HEK293 (cell line): Measurements from ENCODE around the gene AIPL1.
A peak's percentile ranks its signal among the peaks of the same experiment; 100 is the strongest.

ENCODE experiments used
- CTCF ChIA-PET: fragments of 350-600 bp; formaldehyde crosslinking; extraction: SDS; loops from one replicate; lab custom pipeline; 2021; ENCODE audit warnings: antibody characterized with exemption; lab: Yijun Ruan, JAX
- POLR2A ChIA-PET: fragments of 300-600 bp; formaldehyde crosslinking; extraction: SDS; loops from one replicate; lab custom pipeline; 2020; ENCODE audit warnings: antibody characterized with exemption, inconsistent platforms; lab: Yijun Ruan, JAX
- H3K27ac ChIP-seq: fragments of 200-500 bp; sonication (Bioruptor generic); 2 replicates; pipeline ENCODE4 v1.5.1; 2014; ENCODE audit warnings: low read depth, low read length, control low read depth, inconsistent platforms; ENCODE audit errors: extremely low read depth
- H3K36me3 ChIP-seq, 2 experiments: fragments of 200-500 bp in 1 of 2; sonication (Bioruptor generic) in 1 of 2; 1 replicate in 1 of 2; 2 replicates in 1 of 2; pipeline ENCODE4 v1.5.1; 2014 to 2017; ENCODE audit warnings: inconsistent platforms in 2 of 2, low read length in 2 of 2; ENCODE audit not compliant: control insufficient read depth in 2 of 2, insufficient read depth in 1 of 2
- H3K4me1 ChIP-seq: fragments of 200-500 bp; sonication (Bioruptor generic); 2 replicates; pipeline ENCODE4 v1.5.1; 2014; ENCODE audit warnings: mild to moderate bottlenecking, low read length, inconsistent platforms; ENCODE audit not compliant: control insufficient read depth, insufficient read depth
- H3K4me3 ChIP-seq: 2 replicates; pipeline ENCODE4 v1.5.1; 2011; ENCODE audit warnings: low read depth, mild to moderate bottlenecking, control low read depth, low read length, moderate library complexity
- H3K9me3 ChIP-seq: fragments of 200-500 bp; sonication (Bioruptor generic); 2 replicates; pipeline ENCODE4 v1.5.1; 2014; ENCODE audit warnings: low read depth, low read length, inconsistent platforms; ENCODE audit not compliant: control insufficient read depth, insufficient read depth
- HIC1 ChIP-seq: fragments of 450-650 bp; formaldehyde crosslinking; IDR thresholded peaks from 2 replicates; pipeline ENCODE4 v1.5.1; 2016; ENCODE audit warnings: missing biosample characterization, missing genetic modification characterization
- KLF7 ChIP-seq: fragments of 450-650 bp; formaldehyde crosslinking; IDR thresholded peaks from 2 replicates; pipeline ENCODE4 v1.5.1; 2016; ENCODE audit warnings: missing biosample characterization, missing genetic modification characterization, borderline replicate concordance
- PRDM1 ChIP-seq: fragments of 450-650 bp; formaldehyde crosslinking; IDR thresholded peaks from 2 replicates; pipeline ENCODE4; 2016; ENCODE audit warnings: missing biosample characterization, missing genetic modification characterization
- PRDM10 ChIP-seq: fragments of 450-650 bp; formaldehyde crosslinking; IDR thresholded peaks from 2 replicates; pipeline ENCODE4 v1.5.1; 2016; ENCODE audit warnings: missing biosample characterization, missing genetic modification characterization
- REST ChIP-seq: fragments of 450-650 bp; formaldehyde crosslinking; IDR thresholded peaks from 2 replicates; pipeline ENCODE4 v1.5.1; 2016; ENCODE audit warnings: missing biosample characterization, missing genetic modification characterization
- SP3 ChIP-seq: fragments of 450-650 bp; formaldehyde crosslinking; IDR thresholded peaks from 2 replicates; pipeline ENCODE4 v1.5.1; 2016; ENCODE audit warnings: missing biosample characterization, missing genetic modification characterization
- SP7 ChIP-seq: fragments of 450-650 bp; formaldehyde crosslinking; IDR thresholded peaks from 2 replicates; pipeline ENCODE4 v1.5.1; 2016; ENCODE audit warnings: missing biosample characterization, missing genetic modification characterization
- ZBTB1 ChIP-seq: fragments of 450-650 bp; formaldehyde crosslinking; IDR thresholded peaks from 2 replicates; pipeline ENCODE4 v1.5.1; 2016; ENCODE audit warnings: missing biosample characterization, missing genetic modification characterization
- ZBTB7A ChIP-seq: fragments of 450-650 bp; formaldehyde crosslinking; IDR thresholded peaks from 2 replicates; pipeline ENCODE4 v1.5.1; 2016; ENCODE audit warnings: low read depth, missing biosample characterization, missing genetic modification characterization
- ZFHX2 ChIP-seq: fragments of 450-650 bp; formaldehyde crosslinking; conservative IDR thresholded peaks from 2 replicates; pipeline ENCODE4 v1.5.1; 2016; ENCODE audit warnings: missing biosample characterization, missing genetic modification characterization
- ZFP3 ChIP-seq: fragments of 450-650 bp; formaldehyde crosslinking; IDR thresholded peaks from 2 replicates; pipeline ENCODE4 v1.5.1; 2016; ENCODE audit warnings: low read depth, missing biosample characterization, missing genetic modification characterization
- ZFP69B ChIP-seq: fragments of 450-650 bp; formaldehyde crosslinking; IDR thresholded peaks from 2 replicates; pipeline ENCODE4 v1.5.1; 2016; ENCODE audit warnings: missing biosample characterization, missing genetic modification characterization
- ZNF274 ChIP-seq, 2 experiments: fragments of 200-500 bp in 1 of 2; fragments of 450-650 bp in 1 of 2; sonication (Bioruptor generic) in 1 of 2; formaldehyde crosslinking in 1 of 2; IDR thresholded peaks; 2 replicates each; pipeline versions ENCODE4 v1.5.1 to v1.6.1; 2014 to 2016; ENCODE audit warnings: borderline replicate concordance in 1 of 2, inconsistent platforms in 1 of 2, low read length in 1 of 2, missing biosample characterization in 1 of 2, missing genetic modification characterization in 1 of 2
- ZNF341 ChIP-seq: fragments of 450-650 bp; formaldehyde crosslinking; IDR thresholded peaks from 2 replicates; pipeline ENCODE4; 2016; ENCODE audit warnings: low read depth, missing biosample characterization, missing genetic modification characterization
- ZNF362 ChIP-seq: fragments of 450-650 bp; formaldehyde crosslinking; IDR thresholded peaks from 2 replicates; pipeline ENCODE4 v1.5.1; 2016; ENCODE audit warnings: missing biosample characterization, missing genetic modification characterization
- ZNF366 ChIP-seq: fragments of 450-650 bp; formaldehyde crosslinking; conservative IDR thresholded peaks from 2 replicates; pipeline ENCODE4 v1.5.1; 2016; ENCODE audit warnings: missing biosample characterization, missing genetic modification characterization
- ZNF394 ChIP-seq: fragments of 450-650 bp; formaldehyde crosslinking; IDR thresholded peaks from 2 replicates; pipeline ENCODE4 v1.5.1; 2016; ENCODE audit warnings: missing biosample characterization, missing genetic modification characterization, mild to moderate bottlenecking, moderate library complexity, borderline replicate concordance
- ZNF404 ChIP-seq: fragments of 450-650 bp; formaldehyde crosslinking; IDR thresholded peaks from 2 replicates; pipeline ENCODE4 v1.5.1; 2017; ENCODE audit warnings: missing biosample characterization, missing genetic modification characterization
- ZNF501 ChIP-seq: fragments of 450-650 bp; formaldehyde crosslinking; IDR thresholded peaks from 2 replicates; pipeline ENCODE4 v1.5.1; 2016; ENCODE audit warnings: missing biosample characterization, missing genetic modification characterization
- ZNF514 ChIP-seq: fragments of 450-650 bp; formaldehyde crosslinking; IDR thresholded peaks from 2 replicates; pipeline ENCODE4 v1.5.1; 2016; ENCODE audit warnings: missing biosample characterization, missing genetic modification characterization
- ZNF561 ChIP-seq: fragments of 450-650 bp; IDR thresholded peaks from 2 replicates; pipeline ENCODE4 v1.5.1; 2018; ENCODE audit warnings: missing biosample characterization, missing genetic modification characterization, borderline replicate concordance
- ZNF585B ChIP-seq: fragments of 450-650 bp; formaldehyde crosslinking; IDR thresholded peaks from 2 replicates; pipeline ENCODE4 v1.5.1; 2016; ENCODE audit warnings: missing biosample characterization, missing genetic modification characterization
- ZNF600 ChIP-seq: fragments of 450-650 bp; formaldehyde crosslinking; IDR thresholded peaks from 2 replicates; pipeline ENCODE4 v1.5.1; 2016; ENCODE audit warnings: missing biosample characterization, missing genetic modification characterization
- ZNF621 ChIP-seq: fragments of 450-650 bp; formaldehyde crosslinking; IDR thresholded peaks from 2 replicates; pipeline ENCODE4 v1.5.1; 2017; ENCODE audit warnings: missing biosample characterization, missing genetic modification characterization
- ZNF623 ChIP-seq: fragments of 450-650 bp; formaldehyde crosslinking; IDR thresholded peaks from 2 replicates; pipeline ENCODE4 v1.5.1; 2016; ENCODE audit warnings: missing biosample characterization, missing genetic modification characterization

AIPL1 gene

GRCh38 chr17:6443692-6444570 lies 9.0 kb upstream of the AIPL1 start, which contains the start of gene PIMREG:
Gene PIMREG (plus strand): TSS chr17:6444455. CDS start chr17:6445111, 656 bp downstream.
- H3K4me1 ChIP-seq = peaks cover 4% of the 10 kb centered on the region; the same call in 1 of the 2 replicates
- peak within 1 kb of the TSS; percentile 87 for H3K27ac ChIP-seq
- POLR2A ChIA-PET = interaction anchor here (0.6 to 2.6 kb wide), 13 partner anchors 9 to 975 kb away, joined by 3 to 13 read pairs (median 4); partner anchors contain the start of genes AIPL1, C17orf100, DHX33 and KIAA0753
- no peaks in the 10 kb centered on the region for H3K9me3 ChIP-seq
- H3K36me3 ChIP-seq = peaks cover 0 to 36% of the 10 kb centered on the region in 2 experiments; a peak in 2 of 3 replicates
- CTCF ChIA-PET = interaction anchor here (0.6 to 1.1 kb wide), 6 partner anchors 8 to 946 kb away, joined by 3 to 4 read pairs (median 3); partner anchors contain the start of gene AIPL1
- H3K4me3 ChIP-seq = peak within 1 kb of the TSS; percentile 66
- TF ChIP-seq ZBTB7A (tag by site-specific recombination) = peak; percentile 63; the same call in 1 of the 2 replicates
- TF ChIP-seq ZFHX2 (tag by site-specific recombination) = peak; percentile 95
- 0 out of 2 replicates have a peak, but pooled peaks have one; percentile 15 for TF ChIP-seq REST (tag by site-specific recombination)
- peak; percentile 85 for TF ChIP-seq ZNF600 (tag by site-specific recombination)
- no peak for TF ChIP-seq ZNF514 (tag by site-specific recombination)
- peak; percentile 78 for TF ChIP-seq SP3 (tag by site-specific recombination)
- TF ChIP-seq ZNF274 (IDR thresholded peaks at IDR 0.05; ENCODE audit: low read length) = no peak
- TF ChIP-seq ZNF274 (tag by site-specific recombination; IDR thresholded peaks at IDR 0.05; ENCODE audit: borderline replicate concordance) = no peak
- peak; percentile 64 for TF ChIP-seq ZFP69B
- peak; percentile 67; the same call in 1 of the 2 replicates for TF ChIP-seq ZNF394 (tag by site-specific recombination)
- TF ChIP-seq ZBTB1 (tag by site-specific recombination) = peak; percentile 70; the same call in 1 of the 2 replicates
- no peak for TF ChIP-seq ZNF585B (tag by site-specific recombination)
- TF ChIP-seq ZNF623 (tag by site-specific recombination) = no peak
- TF ChIP-seq ZFP3 (tag by site-specific recombination) = no peak
- peak; percentile 81 for TF ChIP-seq PRDM1 (tag by site-specific recombination)
- TF ChIP-seq PRDM10 (tag by site-specific recombination) = peak; percentile 62
- TF ChIP-seq ZNF362 (tag by site-specific recombination) = no peak
- TF ChIP-seq ZNF404 = no peak
- TF ChIP-seq KLF7 (tag by site-specific recombination) = 0 out of 2 replicates have a peak, but pooled peaks have one; percentile 25
- TF ChIP-seq ZNF501 (tag by site-specific recombination) = peak; percentile 79
- 0 out of 2 replicates have a peak, but pooled peaks have one; percentile 83 for TF ChIP-seq ZNF561 (tag by site-specific recombination)
- TF ChIP-seq HIC1 (tag by site-specific recombination) = peak; percentile 88
- TF ChIP-seq ZNF341 (tag by site-specific recombination) = peak; percentile 82
- TF ChIP-seq ZNF621 (tag by site-specific recombination) = no peak
- peak; percentile 79 for TF ChIP-seq SP7 (tag by site-specific recombination)
- peak; percentile 94 for TF ChIP-seq ZNF366
